HG03045 (cell line): Measurements from ENCODE around the gene BTBD1.

ENCODE experiments used
- ATAC-seq: cut with Tn5 transposase; IDR thresholded peaks from one replicate; pipeline ENCODE4 v1.9.1; 2021; ENCODE audit warnings: mild to moderate bottlenecking, moderate library complexity; ENCODE audit not compliant: unreplicated experiment

The BTBD1 gene

GRCh38 chr15:83066734-83067637 is at the start of gene BTBD1:
Gene BTBD1 (minus strand): TSS chr15:83067252. CDS start chr15:83067151, 101 bp downstream.
- peak; percentile 84 for ATAC-seq

- no peak for ATAC-seq
Measured at GRCh38 chr15:83115831-83116565, 48.9 kb upstream of the BTBD1 start.

GRCh38 chr15:83115410-83115809 is 48.4 kb upstream of the BTBD1 start:
- no peak for ATAC-seq

GRCh38 chr15:83114856-83115255 is 47.8 kb upstream of the BTBD1 start:
- ATAC-seq, result no peak

GRCh38 chr15:83113881-83114674 is 47.0 kb upstream of the BTBD1 start:
- no peak for ATAC-seq

GRCh38 chr15:83112956-83113299 is 45.9 kb upstream of the BTBD1 start:
- no peak for ATAC-seq

- no peak for ATAC-seq
Measured at GRCh38 chr15:83112233-83112955, 45.3 kb upstream of the BTBD1 start.

- no peak for ATAC-seq
Measured at GRCh38 chr15:83111149-83111548, 44.1 kb upstream of the BTBD1 start.

GRCh38 chr15:83110381-83110780 is 43.3 kb upstream of the BTBD1 start:
- ATAC-seq, result no peak

GRCh38 chr15:83109532-83109931 is 42.5 kb upstream of the BTBD1 start:
- ATAC-seq, result no peak

- ATAC-seq, result no peak
Measured at GRCh38 chr15:83108266-83109219, 41.5 kb upstream of the BTBD1 start.

- no peak for ATAC-seq
Measured at GRCh38 chr15:83107841-83108181, 40.8 kb upstream of the BTBD1 start.

GRCh38 chr15:83106994-83107840 is 40.2 kb upstream of the BTBD1 start, which contains the start of gene TM6SF1:
Gene TM6SF1 (plus strand): TSS chr15:83107645. CDS start chr15:83107681, 36 bp downstream.
- ATAC-seq, result no peak

- no peak for ATAC-seq
Measured at GRCh38 chr15:83105440-83105839, 38.4 kb upstream of the BTBD1 start.

- ATAC-seq, result no peak
Measured at GRCh38 chr15:83104141-83104540, 37.1 kb upstream of the BTBD1 start.

GRCh38 chr15:83102346-83102745 is 35.3 kb upstream of the BTBD1 start:
- ATAC-seq, result no peak

GRCh38 chr15:83100097-83100646 is 33.1 kb upstream of the BTBD1 start:
- no peak for ATAC-seq

- no peak for ATAC-seq
Measured at GRCh38 chr15:83099290-83099689, 32.2 kb upstream of the BTBD1 start.
